Measurements from ENCODE around the gene DZIP1L. TPM values are rescaled to one million over a fixed set of nuclear protein-coding genes. Genes with fewer than 3 reads are reported as not detected.

The DZIP1L gene
- total and polyA plus RNA-seq, 9 of the 15 experiments (the other 6 are each of a cell fraction or from before 2014, with no cell fraction given) = 0.03 to 1.5 (median 0.48) TPM; not detected in 1

DNA sequence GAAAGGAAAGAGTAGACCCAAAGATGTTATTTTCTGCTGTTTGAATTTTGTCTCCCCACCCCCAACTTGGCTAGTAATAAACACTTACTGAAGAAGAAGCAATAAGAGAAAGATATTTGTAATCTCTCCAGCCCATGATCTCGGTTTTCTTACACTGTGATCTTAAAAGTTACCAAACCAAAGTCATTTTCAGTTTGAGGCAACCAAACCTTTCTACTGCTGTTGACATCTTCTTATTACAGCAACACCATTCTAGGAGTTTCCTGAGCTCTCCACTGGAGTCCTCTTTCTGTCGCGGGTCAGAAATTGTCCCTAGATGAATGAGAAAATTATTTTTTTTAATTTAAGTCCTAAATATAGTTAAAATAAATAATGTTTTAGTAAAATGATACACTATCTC is 83.9 kb downstream of the DZIP1L start:
- no peak overlapping the region for H3K4me3 ChIP-seq
- intact Hi-C loops (cut with micrococcal nuclease) = no loop called here
- no peak for FAIRE-seq
- POLR2A ChIA-PET = no interaction called here
- H3K27me3 ChIP-seq (ENCODE audit: control insufficient read depth in 2 of 2, insufficient read depth in 2 of 2, low read length in 2 of 2) = no peaks in the 10 kb centered on the region; a peak in 2 of 5 replicates
- no peak overlapping the region for H3K4me2 ChIP-seq (ENCODE audit: insufficient read depth, low read length)
- H3K9me3 ChIP-seq (replicated peaks; ENCODE audit: control insufficient read depth, insufficient read depth, low read depth, low read length) = no peaks in the 10 kb centered on the region
- no peaks in the 10 kb centered on the region for H3K79me2 ChIP-seq (ENCODE audit: control insufficient read depth, insufficient read depth, low read length)
- H4K20me1 ChIP-seq (replicated peaks; ENCODE audit: control insufficient read depth, insufficient read depth, low read length) = no peaks in the 10 kb centered on the region
- in situ Hi-C loops (cut with MboI) = no loop called here
- ATAC-seq = no peak
- no peak for DNase-seq (ENCODE audit: extremely low read depth in 1 of 4, low spot score in 3 of 4)
- H3K9ac ChIP-seq (ENCODE audit: insufficient read depth in 1 of 2, low read depth in 2 of 2, low read length in 2 of 2) = no peak overlapping the region
- 0% methylated on average over 3 of the region's 3 CpGs for WGBS (ENCODE audit: insufficient coverage, low coverage, missing lambda C conversion rate)
- H3K36me3 ChIP-seq (ENCODE audit: control insufficient read depth, insufficient read depth, low read length) = no peaks in the 10 kb centered on the region
- BruUV-seq (replicated peaks) = no TSS peak
- TF ChIP-seq BRD4 (IDR thresholded peaks at IDR 0.05) = no peak
- no peak for TF ChIP-seq KLF16 (IDR thresholded peaks at IDR 0.05)
- TF ChIP-seq RBM17 (IDR thresholded peaks at IDR 0.05; ENCODE audit: borderline replicate concordance, low read depth, low read length) = no peak
- no peak for TF ChIP-seq ZNF830 (CRISPR knock-in tag; IDR thresholded peaks at IDR 0.05)
- no peak for TF ChIP-seq ZBTB1 (CRISPR knock-in tag; IDR thresholded peaks at IDR 0.05; ENCODE audit: borderline replicate concordance, low read depth)
- TF ChIP-seq ZZZ3 (IDR thresholded peaks at IDR 0.05) = no peak
- no peak for TF ChIP-seq MBD2 (IDR thresholded peaks at IDR 0.05; ENCODE audit: borderline replicate concordance, low read depth)
- H3K4me1 ChIP-seq (replicated peaks in 1 of 2; ENCODE audit: control insufficient read depth in 2 of 2, insufficient read depth in 2 of 2, low read length in 2 of 2) = no peaks in the 10 kb centered on the region
- H3K9me1 ChIP-seq (ENCODE audit: control insufficient read depth, insufficient read depth, low read length) = no peaks in the 10 kb centered on the region
- CTCF ChIA-PET (ENCODE audit: low intra/inter-chr PET ratio) = no interaction called here
- no peak overlapping the region for H3K27ac ChIP-seq (ENCODE audit: extremely low read depth, low read depth, low read length)
- no peak overlapping the region for H2AFZ ChIP-seq (ENCODE audit: low read depth, low read length)

DNA sequence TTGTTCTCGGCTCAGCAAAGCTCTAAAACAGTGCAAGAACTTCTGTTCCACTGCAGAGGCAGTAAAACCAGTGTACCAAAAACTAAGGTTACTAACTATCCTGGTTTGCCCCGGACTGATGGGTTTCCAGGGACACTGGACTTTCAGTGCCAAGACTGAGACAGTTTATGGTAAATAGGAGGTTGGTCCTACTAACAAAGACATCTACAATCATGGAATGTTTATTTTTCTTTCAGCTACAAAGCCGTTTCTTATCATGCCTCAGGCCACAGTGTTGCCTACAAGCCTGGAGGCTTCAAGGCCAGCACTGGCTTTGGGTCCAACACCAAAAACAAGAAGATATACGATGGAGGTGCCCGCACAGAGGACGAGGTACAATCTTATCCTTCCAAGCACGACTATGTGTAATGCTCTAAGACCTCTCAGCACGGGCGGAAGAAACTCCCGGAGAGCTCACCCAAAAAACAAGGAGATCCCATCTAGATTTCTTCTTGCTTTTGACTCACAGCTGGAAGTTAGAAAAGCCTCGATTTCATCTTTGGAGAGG is 84.6 kb downstream of the DZIP1L start:
- in situ Hi-C loops (cut with MboI) (no loop called here), intact Hi-C loops (cut with micrococcal nuclease) (no loop called here)
- Histone ChIP-seq H3K36me3 (ENCODE audit: control insufficient read depth, insufficient read depth, low read length) (no peaks in the 10 kb centered on the region), H3K9me1 (ENCODE audit: control insufficient read depth, insufficient read depth, low read length) (no peaks in the 10 kb centered on the region), H3K4me3 (no peak overlapping the region), H3K9me3 (replicated peaks; ENCODE audit: control insufficient read depth, insufficient read depth, low read depth, low read length) (no peaks in the 10 kb centered on the region), H3K4me2 (ENCODE audit: insufficient read depth, low read length) (no peak overlapping the region), H4K20me1 (replicated peaks; ENCODE audit: control insufficient read depth, insufficient read depth, low read length) (no peaks in the 10 kb centered on the region), H3K27ac (ENCODE audit: extremely low read depth, low read depth, low read length) (no peak overlapping the region), H3K9ac (ENCODE audit: insufficient read depth in 1 of 2, low read depth in 2 of 2, low read length in 2 of 2) (no peak overlapping the region), H3K27me3 (ENCODE audit: control insufficient read depth in 2 of 2, insufficient read depth in 2 of 2, low read length in 2 of 2) (no peaks in the 10 kb centered on the region; a peak in 2 of 5 replicates), H3K4me1 (replicated peaks in 1 of 2; ENCODE audit: control insufficient read depth in 2 of 2, insufficient read depth in 2 of 2, low read length in 2 of 2) (no peaks in the 10 kb centered on the region), H3K79me2 (ENCODE audit: control insufficient read depth, insufficient read depth, low read length) (no peaks in the 10 kb centered on the region), H2AFZ (ENCODE audit: low read depth, low read length) (no peak overlapping the region)
- no peak for TF ChIP-seq ETV1 (tag; conservative IDR thresholded peaks at IDR 0.05; ENCODE audit: low read depth)
- no peak for TF ChIP-seq HNRNPL (IDR thresholded peaks at IDR 0.05; ENCODE audit: low read depth, low read length)
- TF ChIP-seq U2AF1 (optimal IDR thresholded peaks at IDR 0.05; ENCODE audit: low read depth, low read length) = no peak
- no peak for TF ChIP-seq ILF3 (IDR thresholded peaks at IDR 0.05; ENCODE audit: borderline replicate concordance)
- no peak for TF ChIP-seq NFRKB (IDR thresholded peaks at IDR 0.05; ENCODE audit: low read depth)
- TF ChIP-seq PCBP1 (IDR thresholded peaks at IDR 0.05; ENCODE audit: low read depth, low read length, poor library complexity, severe bottlenecking) = no peak
- no peak for TF ChIP-seq TARDBP (IDR thresholded peaks at IDR 0.05)
- TF ChIP-seq JUND (IDR thresholded peaks at IDR 0.05; ENCODE audit: borderline replicate concordance, low read depth, low read length) = no peak
- no peak for TF ChIP-seq JUND (tag; IDR thresholded peaks at IDR 0.05; ENCODE audit: borderline replicate concordance, low read depth, low read length)
- 3% methylated on average over 11 of the region's 11 CpGs for WGBS (ENCODE audit: insufficient coverage, low coverage, missing lambda C conversion rate)
- DNase-seq (ENCODE audit: extremely low read depth in 1 of 4, low spot score in 3 of 4) = no peak
- POLR2A ChIA-PET = interaction anchor here (0.6 kb wide), 2 partner anchors 15 to 380 kb away, joined by 3 to 4 read pairs; no protein-coding TSS in a partner anchor
- CTCF ChIA-PET (ENCODE audit: low intra/inter-chr PET ratio) = no interaction called here
- FAIRE-seq = no peak
- BruUV-seq (replicated peaks) = no TSS peak
- ATAC-seq = no peak

All from K562 (cell line).